ENCODE measurements around the gene SLC38A1. TPM values are rescaled to one million over a fixed set of nuclear protein-coding genes. Genes with fewer than 3 reads are reported as not detected.

The SLC38A1 gene
- total RNA-seq, 4 donors from 2014 or later: 173 to 200 (median 193) TPM

- Histone ChIP-seq H3K9me3 (no peaks in the 10 kb centered on the region), H3K4me3 (no peak overlapping the region), H3K4me1 (peaks cover 41 to 100% (median 94%) of the 10 kb centered on the region in 4 donors), H3K27me3 (no peaks in the 10 kb centered on the region), H3K36me3 (no peaks in the 10 kb centered on the region), H3K27ac (replicated peaks in 1 of 4) (peak overlapping the region; percentile 68 to 82 (median 78))
- no peak for DNase-seq (ENCODE audit: extremely low spot score)
- WGBS: 62% methylated on average over 1 of the region's 1 CpG
- intact Hi-C loops (cut with DNase I): loop anchor here (5.0 kb wide), 1 partner anchor 40 kb away; no protein-coding TSS in a partner anchor
- no peak for TF ChIP-seq POLR2A (IDR thresholded peaks at IDR 0.05; ENCODE audit: low read depth)
- no peak for TF ChIP-seq EP300 (IDR thresholded peaks at IDR 0.05)
- TF ChIP-seq POLR2AphosphoS5 (IDR thresholded peaks at IDR 0.05): no peak
- no peak for TF ChIP-seq CTCF (IDR thresholded peaks at IDR 0.05)
These were observed 46.2 kb downstream of the SLC38A1 start for GRCh38 chr12:46222636-46223035.

GRCh38 chr12:46221255-46222128 is 47.4 kb downstream of the SLC38A1 start:
- peak overlapping the region; percentile 68 to 82 (median 78) for H3K27ac ChIP-seq (replicated peaks in 1 of 4)
- peaks cover 47 to 100% (median 94%) of the 10 kb centered on the region in 4 donors for H3K4me1 ChIP-seq
- intact Hi-C loops (cut with DNase I): loop anchor here (5.0 kb wide), 1 partner anchor 41 kb away; no protein-coding TSS in a partner anchor
- 36% methylated on average over 4 of the region's 4 CpGs for WGBS
- H3K9me3 ChIP-seq: no peaks in the 10 kb centered on the region
- TF ChIP-seq EP300 (IDR thresholded peaks at IDR 0.05) (no peak), POLR2AphosphoS5 (IDR thresholded peaks at IDR 0.05) (peak in 1 of 2 donors; percentile 57)
- peaks cover 0 to 3% (median 0%) of the 10 kb centered on the region in 4 donors for H3K36me3 ChIP-seq
- DNase-seq (ENCODE audit: extremely low spot score): no peak
- H3K4me3 ChIP-seq: no peak overlapping the region
- no peaks in the 10 kb centered on the region for H3K27me3 ChIP-seq

- 51% methylated on average over 10 of the region's 10 CpGs for WGBS
- Histone ChIP-seq H3K36me3 (peaks cover 0 to 6% (median 0%) of the 10 kb centered on the region in 4 donors), H3K4me3 (no peak overlapping the region), H3K27me3 (no peaks in the 10 kb centered on the region), H3K9me3 (no peaks in the 10 kb centered on the region), H3K27ac (replicated peaks in 1 of 4) (peak overlapping the region; percentile 68 to 82 (median 78)), H3K4me1 (peaks cover 54 to 100% (median 98%) of the 10 kb centered on the region in 4 donors)
- TF ChIP-seq EP300 (IDR thresholded peaks at IDR 0.05) (no peak), CTCF (IDR thresholded peaks at IDR 0.05) (no peak), POLR2AphosphoS5 (IDR thresholded peaks at IDR 0.05) (no peak), POLR2A (IDR thresholded peaks at IDR 0.05; ENCODE audit: low read depth) (no peak)
- DNase-seq (ENCODE audit: extremely low spot score): no peak
- intact Hi-C loops (cut with DNase I): loop anchor here (5.0 kb wide), 1 partner anchor 42 kb away; no protein-coding TSS in a partner anchor
These were observed 48.8 kb downstream of the SLC38A1 start for GRCh38 chr12:46219877-46220655.

- WGBS: 94% methylated on average over 2 of the region's 2 CpGs
- TF ChIP-seq EP300 (IDR thresholded peaks at IDR 0.05) (no peak), POLR2AphosphoS5 (IDR thresholded peaks at IDR 0.05) (no peak), CTCF (IDR thresholded peaks at IDR 0.05) (no peak), POLR2A (IDR thresholded peaks at IDR 0.05; ENCODE audit: low read depth) (no peak)
- Histone ChIP-seq H3K4me3 (no peak overlapping the region), H3K9me3 (no peaks in the 10 kb centered on the region), H3K36me3 (peaks cover 0 to 6% (median 0%) of the 10 kb centered on the region in 4 donors), H3K27me3 (no peaks in the 10 kb centered on the region), H3K4me1 (peaks cover 59 to 100% (median 99%) of the 10 kb centered on the region in 4 donors), H3K27ac (replicated peaks in 1 of 4) (peak overlapping the region; percentile 68 to 82 (median 78))
- no peak for DNase-seq (ENCODE audit: extremely low spot score)
- intact Hi-C loops (cut with DNase I): no loop called here
These were observed 49.5 kb downstream of the SLC38A1 start for GRCh38 chr12:46219132-46219876.

Data from esophagus muscularis mucosa (tissue), 4 donors.